ENCODE data around the gene SBDS.
"Not testable (repeated sequence)": the region's sequence is repeated elsewhere in the genome, so short reads cannot be mapped to it uniquely, and the experiment has no call there.

Gene SBDS

DNA sequence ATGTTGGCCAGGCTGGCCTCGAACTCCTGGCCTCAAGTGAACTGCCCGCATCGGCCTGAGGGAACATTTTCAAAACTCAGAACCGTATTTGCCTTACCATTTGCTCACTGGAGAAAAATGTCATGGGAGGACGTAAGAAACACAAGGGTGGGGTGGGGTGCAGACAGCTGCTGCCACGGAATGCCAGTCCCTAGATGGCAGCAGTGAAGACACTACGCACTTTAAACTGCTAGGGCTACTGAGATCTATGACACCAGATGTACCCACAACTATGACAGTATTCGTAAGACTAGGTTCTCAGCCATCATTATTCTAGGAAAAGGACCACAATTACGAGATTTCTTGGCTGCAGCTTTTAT is 716 bp downstream of the SBDS start:
- not testable (repeated sequence) for DNase-seq (ENCODE audit: low spot score)

DNA sequence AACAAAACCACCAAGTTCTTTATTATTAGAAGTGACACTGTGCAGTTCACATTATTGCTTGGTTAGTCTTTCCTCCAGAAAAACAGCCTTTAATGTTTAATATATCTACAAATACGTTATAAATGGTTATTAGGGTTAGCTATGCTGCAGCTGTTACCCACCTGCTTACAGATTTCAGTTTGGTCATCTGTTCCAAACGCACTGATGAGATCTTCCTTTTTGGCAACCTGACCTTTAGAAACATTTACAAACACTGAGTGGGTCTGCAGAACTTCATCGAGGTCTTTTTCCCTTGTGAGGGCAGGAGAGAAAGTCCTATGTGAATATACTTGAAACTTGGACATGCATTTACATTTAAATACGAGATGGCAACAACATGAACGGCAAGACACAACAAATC is 1.3 kb downstream of the SBDS start:
- DNase-seq (ENCODE audit: low spot score): not testable (repeated sequence)

DNA sequence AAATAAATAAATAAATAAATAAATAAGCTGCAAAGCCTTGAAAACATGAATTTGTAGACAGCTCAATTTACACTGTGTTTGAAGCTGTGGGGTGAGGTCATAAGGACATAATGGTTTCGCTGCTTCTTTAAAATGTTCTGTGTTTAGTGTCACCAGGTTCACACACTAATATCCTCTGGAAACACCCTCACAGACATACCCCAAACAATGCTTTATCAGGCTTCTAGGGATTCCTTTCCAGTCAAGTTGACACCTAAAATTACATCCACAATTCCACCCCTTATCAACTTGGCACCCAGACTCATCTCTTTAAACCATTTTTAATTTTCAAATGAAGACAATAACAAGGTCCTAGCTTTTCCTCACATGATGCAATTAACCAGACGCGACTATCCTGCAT is 5.8 kb downstream of the SBDS start:
- DNase-seq (ENCODE audit: low spot score): not testable (repeated sequence)

DNA sequence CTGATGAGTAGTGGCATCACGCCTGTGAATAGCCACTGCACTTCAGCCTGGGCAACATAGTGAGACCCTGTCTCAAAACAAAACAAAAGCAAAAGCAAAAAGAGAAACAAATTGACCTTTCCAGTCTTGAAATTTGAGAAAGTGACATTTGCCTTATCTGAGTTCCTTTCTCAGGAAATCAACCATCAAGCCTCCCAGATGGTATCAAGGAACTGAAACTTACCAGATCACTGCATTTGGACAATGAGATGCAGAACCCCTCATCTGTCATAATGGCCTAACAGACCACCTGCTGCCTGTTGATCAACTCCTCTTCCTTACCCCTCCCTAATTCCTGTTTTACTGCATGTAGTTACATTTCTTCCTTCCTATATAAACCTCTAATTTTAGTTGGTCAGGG is 15.1 kb downstream of the SBDS start:
- not testable (repeated sequence) for DNase-seq (ENCODE audit: low spot score)

DNA sequence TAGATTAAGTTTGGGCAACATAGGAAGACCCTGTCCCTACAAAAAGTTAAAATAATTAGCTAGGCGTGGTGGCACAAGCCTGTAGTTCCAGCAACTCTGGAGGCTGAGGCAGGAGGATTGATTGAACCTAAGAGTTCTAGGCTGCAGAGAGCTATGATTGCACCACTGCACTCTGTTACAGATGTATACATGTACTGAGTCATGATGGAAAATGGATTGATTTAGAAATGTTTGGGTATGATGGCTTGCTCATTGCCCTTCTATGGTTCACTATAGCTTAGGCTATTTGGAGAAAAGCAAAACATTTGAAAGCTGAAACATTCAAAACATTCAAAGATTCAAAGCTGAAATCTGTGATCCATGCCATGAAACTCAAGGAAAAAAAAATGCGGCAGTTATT is 16.4 kb downstream of the SBDS start:
- DNase-seq (ENCODE audit: low spot score): not testable (repeated sequence)

DNA sequence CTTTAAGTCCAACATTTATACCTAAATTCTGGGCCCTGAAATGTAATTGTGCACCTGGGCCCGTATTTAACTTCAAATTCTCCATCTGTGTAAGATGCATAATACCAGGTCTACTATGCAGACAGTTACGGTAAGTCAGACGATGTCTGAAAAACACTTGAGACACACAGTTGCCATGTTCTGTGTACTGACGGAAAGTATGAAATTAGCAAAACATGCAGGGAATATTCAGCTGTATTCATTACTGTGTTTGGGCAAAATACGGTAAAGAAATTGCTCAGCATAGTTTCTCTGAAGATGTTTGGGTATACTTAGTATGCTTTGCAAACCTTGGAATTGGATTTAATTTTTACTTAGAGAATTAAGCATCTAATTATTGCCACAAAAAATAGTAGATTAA is 17.1 kb downstream of the SBDS start:
- DNase-seq (ENCODE audit: low spot score): not testable (repeated sequence)

DNA sequence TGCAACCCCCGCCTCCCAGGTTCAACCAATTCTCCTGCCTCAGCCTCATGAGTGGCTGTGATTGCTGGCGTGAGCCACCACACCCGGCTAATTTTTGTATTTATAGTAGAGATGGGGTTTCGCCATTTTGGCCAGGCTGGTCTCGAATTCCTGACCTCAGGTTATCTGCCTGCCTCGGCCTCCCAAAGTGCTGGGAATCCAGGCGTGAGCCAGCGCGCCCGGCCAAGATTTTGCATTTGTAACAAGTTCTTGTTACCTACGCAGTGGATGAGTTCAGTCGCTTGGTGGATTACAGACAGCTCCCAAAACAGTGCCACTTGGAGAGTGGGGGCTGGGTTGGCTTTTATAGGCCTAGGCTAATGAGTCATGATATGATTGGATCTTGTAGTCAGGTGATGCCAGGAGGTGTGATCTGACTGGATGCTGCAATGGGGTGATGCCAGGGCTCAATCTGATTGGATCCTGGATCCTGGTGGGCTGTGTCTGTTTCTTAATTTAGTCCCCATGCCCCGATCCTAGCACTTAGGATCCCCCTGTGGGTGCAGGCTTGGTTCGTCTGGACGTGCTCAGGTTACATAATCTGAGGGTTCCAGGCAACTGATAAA is 20.3 kb downstream of the SBDS start:
- no peak for DNase-seq (ENCODE audit: low spot score)

DNA sequence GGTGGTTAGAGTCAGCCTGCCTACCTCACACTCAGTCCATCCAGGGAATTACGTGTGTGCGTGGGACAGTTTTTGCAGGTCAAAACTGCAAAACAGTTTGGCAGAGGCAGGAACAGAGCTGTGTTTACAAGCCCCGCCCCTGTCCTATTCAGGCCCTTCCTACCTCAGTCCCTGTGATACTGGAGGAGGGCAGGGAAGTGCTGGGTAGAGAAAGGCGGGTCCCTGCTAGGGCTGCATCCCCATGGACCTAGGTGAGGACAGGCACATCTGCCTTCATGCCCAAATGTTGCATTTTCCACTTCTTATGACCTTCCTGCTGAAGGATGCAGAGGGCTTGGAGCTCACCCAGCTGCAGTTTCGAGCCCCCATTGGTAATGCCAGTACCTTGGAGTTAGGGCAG is 25.1 kb downstream of the SBDS start:
- no peak for DNase-seq (ENCODE audit: low spot score)

DNA sequence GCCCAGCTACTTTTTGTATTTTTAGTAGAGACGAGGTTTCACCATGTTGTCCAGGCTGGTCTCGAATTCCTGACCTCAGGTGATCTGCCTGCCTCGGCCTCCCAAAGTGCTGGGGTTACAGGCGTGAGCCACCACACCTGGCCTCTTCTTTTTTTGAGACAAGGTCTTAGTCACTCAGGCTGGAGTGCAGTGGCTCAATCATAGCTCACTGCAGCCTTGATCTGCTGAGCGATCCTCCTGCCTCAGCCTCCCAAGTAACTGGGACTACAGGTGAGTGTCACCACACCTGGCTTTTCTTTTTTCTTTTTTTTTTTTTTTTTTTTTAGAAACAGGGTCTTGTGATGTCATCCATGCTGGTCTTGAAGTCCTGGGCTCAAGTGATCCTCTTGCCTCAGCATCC is 26.4 kb downstream of the SBDS start:
- DNase-seq (ENCODE audit: low spot score): not testable (repeated sequence)

DNA sequence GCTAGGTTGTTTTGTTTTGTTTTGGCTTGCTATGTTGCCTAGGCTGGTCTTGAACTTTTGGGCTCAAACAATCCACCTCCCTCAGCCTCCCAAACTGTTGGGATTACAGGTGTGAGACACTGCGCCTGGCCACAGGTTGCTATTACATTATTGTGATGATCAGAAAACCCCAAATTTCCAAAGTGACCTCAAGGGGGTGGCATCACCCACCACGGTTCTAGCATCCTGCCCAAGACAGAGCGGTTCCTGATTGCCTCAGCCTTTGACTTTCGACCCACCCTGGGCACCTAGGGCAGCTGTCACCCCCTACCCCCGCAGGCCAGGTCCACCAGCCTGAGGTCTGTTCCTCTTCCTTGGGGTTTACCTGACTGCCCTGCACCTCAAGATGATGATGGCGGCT is 28.4 kb downstream of the SBDS start:
- DNase-seq (ENCODE audit: low spot score): no peak

DNA sequence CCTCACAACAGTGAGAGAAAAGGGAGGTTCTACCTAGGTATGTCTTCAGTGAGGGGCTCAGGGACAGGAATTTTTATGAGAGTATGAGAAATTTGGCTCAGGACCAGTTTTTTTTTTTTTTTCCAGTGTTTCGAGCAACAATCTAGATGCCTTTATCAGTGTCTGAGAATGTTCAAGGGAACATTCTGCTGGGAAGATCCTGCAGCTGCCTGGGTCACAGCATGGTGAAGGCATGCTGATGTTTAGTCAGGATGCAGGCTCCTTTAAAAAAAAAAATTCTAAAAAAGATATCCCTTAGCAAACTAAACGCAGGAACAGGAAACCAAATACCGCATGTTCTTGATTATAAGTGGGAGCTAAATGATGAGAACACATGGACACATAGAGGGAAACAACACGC is 31.0 kb downstream of the SBDS start:
- DNase-seq (ENCODE audit: low spot score): no peak

DNA sequence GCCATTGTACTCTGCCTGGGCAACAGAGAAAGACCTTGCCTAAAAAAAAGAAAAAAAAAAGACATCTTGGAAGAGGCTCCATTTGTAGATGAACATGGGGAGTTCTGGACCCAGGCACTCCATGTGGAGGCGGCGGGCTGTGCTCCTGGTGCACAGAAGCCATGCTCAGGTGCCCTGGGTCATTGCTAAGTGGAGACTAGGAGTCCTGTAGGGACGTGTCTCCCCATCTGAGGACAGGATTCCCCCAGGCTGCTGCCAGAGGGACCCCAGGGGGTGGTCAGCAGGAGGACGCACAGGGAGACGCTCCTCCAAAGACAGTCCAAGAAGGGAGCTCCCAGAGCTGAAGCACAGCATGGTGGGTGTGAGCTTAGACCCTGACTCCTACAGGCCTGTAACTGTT is 34.3 kb downstream of the SBDS start:
- DNase-seq (ENCODE audit: low spot score): no peak

DNA sequence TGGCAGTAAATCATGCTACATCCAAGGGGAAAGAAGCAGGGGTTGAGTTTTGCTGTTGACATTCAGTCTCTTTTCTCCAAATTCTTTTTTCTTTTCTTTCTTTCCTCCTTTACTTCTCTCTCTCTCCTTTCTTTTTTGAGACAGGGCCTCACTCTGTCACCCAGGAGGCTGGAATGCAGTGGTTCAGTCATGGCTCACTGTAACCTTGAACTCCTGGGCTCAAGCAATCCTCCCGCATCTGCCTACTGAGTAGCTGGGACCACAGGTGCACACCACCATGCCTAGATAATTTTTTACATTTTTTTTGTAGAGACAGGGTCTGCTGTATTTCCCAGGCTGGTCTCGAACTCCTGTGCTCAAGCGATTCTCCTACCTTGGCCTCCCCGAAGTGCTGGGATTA is 35.2 kb downstream of the SBDS start:
- DNase-seq (ENCODE audit: low spot score): no peak

DNA sequence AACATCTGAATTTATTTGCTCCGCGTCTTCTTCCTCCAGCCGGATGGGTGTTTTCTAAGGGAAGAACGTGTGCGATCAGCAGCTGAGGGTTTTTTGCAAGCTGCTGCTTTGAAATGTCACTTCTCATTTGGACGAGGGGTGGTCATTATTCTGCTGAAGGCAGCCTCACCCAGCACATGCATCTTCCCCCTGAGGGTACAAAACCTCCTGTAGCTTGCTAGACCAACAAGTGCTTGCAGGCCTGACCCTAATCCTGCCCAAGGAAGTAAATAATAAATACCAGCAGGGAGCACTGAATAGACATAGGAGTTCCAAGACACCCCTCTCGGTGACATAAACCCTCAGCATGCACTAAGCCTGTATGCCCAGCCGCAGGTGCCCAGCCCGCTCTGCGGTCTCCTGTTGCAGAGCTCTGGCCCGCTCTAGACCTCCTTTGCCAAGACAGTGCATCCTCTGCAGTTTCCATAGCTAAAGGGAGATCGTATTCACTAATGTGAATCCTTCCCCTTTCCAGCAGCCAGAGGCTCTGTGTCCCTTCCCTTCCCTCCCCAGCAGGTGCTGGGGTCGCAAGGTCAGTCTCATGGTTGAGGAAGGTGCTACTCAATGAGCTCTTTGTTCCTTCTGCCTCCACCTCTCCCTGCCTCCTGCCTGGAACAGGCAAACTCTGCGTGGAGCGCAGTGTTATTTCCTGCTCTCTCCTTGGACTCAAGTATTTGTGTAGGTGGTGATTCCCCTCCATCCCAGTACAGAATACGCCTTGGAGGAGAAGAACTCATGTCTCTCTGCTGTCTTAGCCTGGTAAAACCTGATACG is 36.6 kb downstream of the SBDS start:
- no peak for DNase-seq (ENCODE audit: low spot score)

DNA sequence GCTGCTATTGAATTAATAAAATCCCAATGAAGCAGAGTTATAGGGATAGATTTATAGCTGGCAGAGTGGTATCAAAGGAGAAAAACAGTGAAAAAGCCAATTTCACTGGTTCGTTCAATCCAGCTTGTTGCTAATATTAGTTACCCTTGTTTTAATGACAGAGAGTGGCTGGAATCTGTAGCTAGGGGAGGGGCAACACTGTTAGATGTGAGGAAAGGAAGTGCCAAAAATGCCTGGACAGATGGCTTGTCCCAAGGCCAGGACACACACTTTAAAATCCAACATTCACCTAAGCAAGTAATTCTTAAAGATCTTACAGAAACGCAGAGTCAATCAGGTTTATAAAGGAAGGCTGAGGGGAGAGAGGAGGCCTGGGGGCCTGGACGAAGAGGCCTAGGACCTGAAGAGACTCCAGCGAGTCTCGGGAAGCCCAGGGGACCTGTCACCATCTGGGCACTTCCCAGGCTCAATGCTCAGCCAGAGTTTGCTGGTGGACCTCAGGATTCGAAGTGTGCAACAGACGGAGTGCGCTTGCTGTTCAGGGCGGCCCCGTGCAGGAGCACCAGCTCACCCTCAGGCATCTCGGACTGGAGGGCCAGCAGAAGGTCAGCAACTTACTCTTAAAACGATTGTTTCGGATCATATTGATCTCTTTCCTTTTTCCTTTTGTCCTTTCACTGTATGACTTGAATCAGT is 37.6 kb downstream of the SBDS start:
- DNase-seq (ENCODE audit: low spot score): peak; percentile 29

DNA sequence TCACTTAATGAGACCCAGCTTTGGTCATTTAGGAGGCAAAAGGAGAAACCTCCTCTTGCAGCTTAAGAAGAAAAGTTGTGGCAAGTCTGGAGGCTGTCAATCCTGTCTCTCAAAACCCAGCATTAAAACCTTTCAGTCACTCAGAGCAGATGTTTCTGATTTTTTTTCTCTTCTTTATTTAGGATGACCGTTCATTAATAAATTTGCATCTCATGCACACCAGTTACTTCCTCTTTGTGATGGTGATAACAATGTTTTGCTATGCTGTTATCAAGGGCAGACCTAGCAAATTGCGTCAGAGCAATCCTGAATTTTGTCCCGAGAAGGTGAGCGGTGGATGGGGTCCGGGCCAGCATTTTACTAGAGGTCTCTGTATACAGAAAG is 42.4 kb downstream of the SBDS start:
- DNase-seq (ENCODE audit: low spot score): no peak

DNA sequence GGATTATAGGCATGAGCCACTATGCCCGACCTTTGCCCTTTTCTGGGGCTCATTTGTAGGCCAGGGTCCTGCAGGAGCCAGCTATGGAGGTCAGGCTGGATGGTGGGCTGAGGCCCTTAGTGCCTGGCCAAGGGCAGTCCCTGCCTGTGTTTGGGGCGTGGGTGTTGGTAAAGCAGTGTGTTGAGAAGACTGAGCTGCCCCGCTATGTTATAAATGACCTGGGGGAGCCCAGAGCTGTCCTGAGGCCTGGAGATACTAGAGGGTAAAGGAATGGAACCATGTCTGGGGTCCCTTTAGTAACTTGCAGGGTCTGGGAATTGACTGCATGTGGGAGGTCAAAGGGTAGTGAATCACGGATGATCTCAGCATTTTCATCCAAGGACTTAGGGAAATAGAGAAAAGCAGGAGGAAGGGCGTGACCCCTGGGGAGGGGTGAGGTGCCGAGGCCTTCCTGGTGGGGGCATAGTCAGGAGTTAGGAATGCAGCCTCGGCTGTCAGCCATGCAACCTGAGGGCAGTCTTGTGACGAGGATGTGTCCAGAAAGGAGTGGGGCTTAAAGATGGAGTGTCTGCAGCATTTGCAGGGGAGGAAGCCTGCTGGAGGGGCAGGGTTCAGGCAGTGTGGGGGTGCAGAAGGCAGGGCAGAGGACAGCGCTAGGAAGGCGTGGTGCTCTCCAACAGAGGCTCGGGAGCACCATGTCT is 42.9 kb downstream of the SBDS start:
- DNase-seq (ENCODE audit: low spot score): peak; percentile 66

DNA sequence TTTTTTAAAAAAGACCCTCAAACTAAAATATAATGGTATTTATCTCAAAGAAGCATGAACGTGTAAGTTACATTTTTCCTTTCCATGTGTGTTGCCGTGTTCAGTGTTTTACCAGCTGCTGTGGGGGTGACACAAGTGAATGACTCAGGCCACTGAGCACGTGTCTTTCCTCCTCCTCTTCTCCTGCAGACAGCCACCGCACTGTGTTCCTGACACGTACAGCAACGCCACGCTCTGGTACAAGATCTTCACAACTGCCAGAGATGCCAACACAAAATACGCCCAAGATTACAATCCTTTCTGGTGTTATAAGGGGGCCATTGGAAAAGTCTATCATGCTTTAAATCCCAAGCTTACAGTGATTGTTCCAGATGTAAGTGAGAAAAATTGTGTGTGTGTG is 44.6 kb downstream of the SBDS start:
- DNase-seq (ENCODE audit: low spot score): no peak

DNA sequence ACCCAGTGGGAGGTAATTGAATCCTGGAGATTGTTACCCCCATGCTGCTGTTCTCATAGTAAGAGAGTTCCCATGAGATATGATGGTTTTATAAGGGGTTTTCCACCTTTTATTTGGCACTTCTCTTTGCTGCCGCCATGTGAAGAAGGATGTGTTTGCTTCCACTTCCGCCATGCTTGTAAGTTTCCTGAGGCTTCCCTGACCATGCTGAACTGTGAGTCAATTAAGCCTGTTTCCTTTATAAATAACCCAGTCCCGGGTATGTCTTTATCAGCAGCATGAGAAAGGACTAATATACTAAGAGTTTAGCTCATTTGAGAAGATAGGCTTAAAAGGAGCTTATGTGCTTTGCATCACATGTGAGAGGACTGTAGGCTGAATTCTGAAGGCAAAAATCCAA is 45.1 kb downstream of the SBDS start:
- DNase-seq (ENCODE audit: low spot score): no peak

DNA sequence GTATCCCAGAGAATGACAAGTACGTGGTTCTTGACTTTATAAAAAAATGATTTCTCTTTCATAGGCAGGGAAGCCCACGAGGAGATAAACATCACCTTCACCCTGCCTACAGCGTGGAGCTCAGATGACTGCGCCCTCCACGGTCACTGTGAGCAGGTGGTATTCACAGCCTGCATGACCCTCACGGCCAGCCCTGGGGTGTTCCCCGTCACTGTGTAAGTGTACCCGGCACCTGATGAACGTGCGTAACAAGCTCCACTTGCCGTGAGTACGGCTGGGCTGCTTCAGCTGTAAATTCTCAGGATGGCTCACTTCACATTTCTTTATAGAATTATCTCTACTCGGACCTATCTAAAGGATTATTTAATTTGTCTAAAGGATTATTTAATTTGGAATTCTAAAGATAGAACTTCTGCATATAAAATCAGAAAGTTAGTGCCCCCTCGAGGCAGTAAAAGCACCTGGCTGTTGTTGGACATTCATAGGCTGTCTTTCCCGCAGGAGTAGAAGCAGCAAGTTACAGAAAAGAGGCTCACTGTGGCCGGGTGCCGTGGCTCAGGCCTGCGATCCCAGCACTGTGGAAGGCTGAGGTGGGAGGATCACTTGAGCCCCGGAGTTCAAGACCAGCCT is 46.8 kb downstream of the SBDS start:
- no peak for DNase-seq (ENCODE audit: low spot score)

DNA sequence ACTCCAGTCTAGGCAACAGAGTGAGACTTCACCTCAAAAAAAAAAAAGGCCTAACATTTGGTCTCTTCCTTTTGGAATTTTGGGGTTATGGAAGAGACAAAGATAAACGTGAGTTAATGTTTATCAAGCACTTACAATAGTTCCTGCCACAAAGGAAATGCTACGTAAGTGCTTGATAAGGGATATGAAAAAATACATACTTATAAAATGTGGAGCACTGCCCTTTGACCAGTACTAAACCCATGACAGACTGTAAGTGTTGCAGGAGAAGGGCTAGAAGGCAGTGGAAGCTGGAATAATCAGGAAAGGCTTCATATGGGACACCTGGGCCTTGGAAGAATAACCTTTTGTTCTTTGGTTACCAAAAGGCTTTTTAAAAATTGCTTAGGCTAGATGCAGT is 48.8 kb downstream of the SBDS start:
- no peak for DNase-seq (ENCODE audit: low spot score)

DNA sequence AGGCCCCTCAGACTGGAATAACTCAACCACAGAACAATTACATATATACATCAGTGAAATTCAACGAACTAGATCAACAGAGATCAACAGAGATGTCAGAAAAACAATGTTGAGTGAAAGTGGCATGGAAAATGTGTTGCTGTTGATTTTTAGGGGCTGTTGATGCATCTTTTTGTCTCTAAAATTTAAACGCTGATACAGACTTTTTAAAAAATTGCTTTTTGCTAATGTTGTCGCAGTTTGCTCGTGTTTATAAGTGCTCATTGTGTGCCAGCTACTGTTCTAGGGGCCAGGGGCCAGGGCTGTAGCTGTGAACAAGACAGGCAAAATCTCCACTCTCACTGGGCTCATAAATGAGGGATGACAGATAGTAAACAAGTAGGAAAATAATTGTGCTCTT is 56.1 kb downstream of the SBDS start:
- no peak for DNase-seq (ENCODE audit: low spot score)
